Transverse colon (tissue), 4 donors: ENCODE measurements around the gene LRP1B. TPM values are rescaled to one million over a fixed set of nuclear protein-coding genes. Genes with fewer than 3 reads are reported as not detected.

Experiments used
- DNase-seq: peaks from one replicate; pipeline ENCODE4 v3.0.0-alpha.2; 2019
- H3K27ac ChIP-seq, 4 donors: fragments of 200-600 bp; sonication (generic); 2 replicates each; pipeline ENCODE4 v1.5.1; 2016 to 2018; ENCODE audit warnings: inconsistent platforms in 4 of 4
- H3K27me3 ChIP-seq: fragments of 200-600 bp; sonication (generic); 2 replicates; pipeline ENCODE4 v1.5.1; 2017; ENCODE audit warnings: inconsistent platforms
- H3K36me3 ChIP-seq, 4 donors: fragments of 200-600 bp; sonication (generic); 2 replicates each; pipeline ENCODE4 v1.5.1; 2017 to 2019; ENCODE audit warnings: inconsistent platforms in 4 of 4
- H3K4me1 ChIP-seq, 4 donors: fragments of 200-600 bp; sonication (generic); 2 replicates each; pipeline ENCODE4 v1.5.1; 2017 to 2020; ENCODE audit warnings: inconsistent platforms in 4 of 4
- H3K4me3 ChIP-seq, 4 donors: fragments of 200-600 bp; sonication (generic); 1 replicate in 1 of 4; 2 replicates in 3 of 4; pipeline versions ENCODE4 v1.5.1 to v1.6.1; 2017 to 2019; ENCODE audit warnings: inconsistent platforms in 4 of 4
- H3K9me3 ChIP-seq, 2 donors: fragments of 200-600 bp; sonication (generic); 2 replicates each; pipeline ENCODE4 v1.5.1; 2017 to 2019; ENCODE audit warnings: inconsistent platforms in 2 of 2
- CTCF ChIP-seq, 5 experiments: fragments of 200-600 bp in 3 of 5; fragments of 450-650 bp in 2 of 5; sonication (generic) in 3 of 5; IDR thresholded peaks; 1 replicate in 2 of 5; 2 replicates in 3 of 5; pipeline ENCODE4 v1.5.1; 2016 to 2017; ENCODE audit warnings: antibody characterized with exemption in 5 of 5, inconsistent platforms in 3 of 5, mild to moderate bottlenecking in 2 of 5, moderate library complexity in 1 of 5
- EP300 ChIP-seq: sonication (generic); formaldehyde crosslinking; IDR thresholded peaks from one replicate; pipeline ENCODE4 v1.6.1; 2017; ENCODE audit warnings: antibody characterized with exemption, low read depth
- POLR2A ChIP-seq: fragments of 450-650 bp; IDR thresholded peaks from one replicate; pipeline ENCODE4 v1.6.1; 2016; ENCODE audit warnings: antibody characterized with exemption, mild to moderate bottlenecking, moderate library complexity
- POLR2AphosphoS5 ChIP-seq, 3 donors: sonication (generic); formaldehyde crosslinking; IDR thresholded peaks; one replicate each; pipeline ENCODE4 v1.6.1; 2016; ENCODE audit warnings: antibody characterized with exemption in 3 of 3
- WGBS, 2 donors: methylation state at CpG; one replicate each; pipeline ENCODE4 v1.1.5; 2018; ENCODE audit warnings: low coverage in 1 of 2; 5-methylcytosine and 5-hydroxymethylcytosine counted together
- in situ Hi-C, 4 donors: fragments of 200-750 bp; cut with MboI; loops; one replicate each; pipeline versions ENCODE4 v1.15.0 to v1.15.1; 2017; ENCODE audit warnings: low sequenced_read_pairs in 3 of 4, low pct_ligation_motif_present in 1 of 4, low pct_unique_long_range_greater_than_20kb in 1 of 4
- intact Hi-C: fragments of 100-400 bp; cut with DNase I; formaldehyde crosslinking; loops from one replicate; pipeline ENCODE4 v1.15.1; 2023; ENCODE audit warnings: low total_unique reads
- total RNA-seq, 4 donors: library from RNA; depleted of rRNA; stranded (reverse); fragments of >200 nt; gene quantifications; one replicate each; pipeline ENCODE4 v1.1.0, GENCODE V29; 2016

The LRP1B gene
- total RNA-seq, 4 donors from 2014 or later, result 0.48 to 5.4 (median 0.82) TPM; not detected in 1

DNA sequence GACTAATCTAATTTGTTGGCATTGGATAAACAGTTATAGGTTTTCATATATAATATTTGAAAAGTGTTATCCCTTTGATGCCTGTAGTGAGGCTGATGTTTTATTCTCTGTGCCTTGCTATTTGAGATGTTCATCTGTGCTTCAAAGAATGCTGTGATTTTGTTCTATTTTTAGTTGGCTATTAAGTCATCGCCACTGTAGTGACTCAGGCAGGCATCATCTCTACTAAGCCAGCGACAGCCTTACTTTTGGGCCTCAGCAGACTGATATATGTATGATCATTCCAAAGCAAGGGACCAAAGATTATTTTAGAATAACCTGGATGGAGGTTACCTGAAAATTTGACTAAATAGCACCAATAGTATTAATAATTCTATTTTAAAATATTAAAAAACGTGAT, 1676.1 kb downstream of the LRP1B start:
- Histone ChIP-seq H3K27ac (no peak overlapping the region), H3K9me3 (no peaks in the 10 kb centered on the region), H3K36me3 (no peaks in the 10 kb centered on the region), H3K4me1 (no peaks in the 10 kb centered on the region), H3K4me3 (no peak overlapping the region), H3K27me3 (no peaks in the 10 kb centered on the region)
- DNase-seq, result no peak
- no peak for TF ChIP-seq CTCF (IDR thresholded peaks at IDR 0.05)
- no peak for TF ChIP-seq POLR2A
- no peak for TF ChIP-seq POLR2AphosphoS5 (IDR thresholded peaks at IDR 0.05)
- TF ChIP-seq EP300, result no peak
- 58 to 69% methylated on average over 3 of the region's 3 CpGs for WGBS, 2 donors
- in situ Hi-C loops, result no loop called here
- intact Hi-C loops, result no loop called here

GRCh38 chr2:140451324-140451723, 1679.5 kb downstream of the LRP1B start:
- Histone ChIP-seq H3K4me3 (no peak overlapping the region), H3K36me3 (no peaks in the 10 kb centered on the region), H3K4me1 (no peaks in the 10 kb centered on the region), H3K27ac (no peak overlapping the region), H3K27me3 (no peaks in the 10 kb centered on the region), H3K9me3 (no peaks in the 10 kb centered on the region)
- DNase-seq, result no peak
- TF ChIP-seq POLR2A (no peak), POLR2AphosphoS5 (IDR thresholded peaks at IDR 0.05) (no peak), CTCF (IDR thresholded peaks at IDR 0.05) (no peak), EP300 (no peak)
- in situ Hi-C loops (no loop called here), intact Hi-C loops (no loop called here)

GRCh38 chr2:140442319-140442718, 1688.5 kb downstream of the LRP1B start:
- Histone ChIP-seq H3K36me3 (no peaks in the 10 kb centered on the region), H3K27ac (no peak overlapping the region), H3K9me3 (no peaks in the 10 kb centered on the region), H3K4me3 (no peak overlapping the region), H3K4me1 (no peaks in the 10 kb centered on the region), H3K27me3 (no peaks in the 10 kb centered on the region)
- no peak for DNase-seq
- in situ Hi-C loops, result no loop called here
- 61 to 64% methylated on average over 7 of the region's 7 CpGs for WGBS, 2 donors
- intact Hi-C loops, result no loop called here
- no peak for TF ChIP-seq CTCF (IDR thresholded peaks at IDR 0.05)

DNA sequence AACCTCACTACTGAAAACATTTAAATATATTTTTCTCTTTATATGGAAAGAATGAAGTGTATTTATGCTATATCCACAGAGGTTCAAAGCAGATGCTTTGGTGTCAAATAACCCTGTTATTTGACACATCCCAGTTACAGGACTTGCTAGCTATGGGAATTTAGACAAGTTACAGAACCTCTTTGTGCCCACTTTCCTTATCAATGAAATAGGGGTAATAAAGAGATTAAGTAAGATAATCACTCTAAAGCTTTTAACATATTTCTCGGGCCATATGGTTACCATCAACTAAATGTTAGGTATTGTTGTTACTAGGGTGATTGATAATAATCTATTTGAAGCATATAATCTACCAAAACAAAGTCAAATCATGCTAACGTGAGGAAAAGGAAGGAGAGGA, 1690.0 kb downstream of the LRP1B start:
- 21 to 22% methylated on average over 2 of the region's 2 CpGs for WGBS, 2 donors
- no peak for DNase-seq
- H3K36me3 ChIP-seq, result no peaks in the 10 kb centered on the region

More for the DNA sequence above, 1690.0 kb downstream of the LRP1B start:
- Histone ChIP-seq H3K4me1 (no peaks in the 10 kb centered on the region), H3K9me3 (no peaks in the 10 kb centered on the region), H3K27ac (no peak overlapping the region), H3K27me3 (no peaks in the 10 kb centered on the region), H3K4me3 (no peak overlapping the region)
- intact Hi-C loops (no loop called here), in situ Hi-C loops (no loop called here)
- TF ChIP-seq CTCF (IDR thresholded peaks at IDR 0.05) (no peak), POLR2A (no peak), EP300 (no peak), POLR2AphosphoS5 (IDR thresholded peaks at IDR 0.05) (no peak)
